Gastroesophageal sphincter (tissue), 4 donors: ENCODE data around the gene QSOX1. TPM values are rescaled to one million over a fixed set of nuclear protein-coding genes. Genes with fewer than 3 reads are reported as not detected.

Source experiments
- ATAC-seq: fragments of 150-250 bp; one replicate; pipeline ENCODE4 v1.9.1; 2016; ENCODE audit warnings: mild to moderate bottlenecking, moderate library complexity
- H3K27ac ChIP-seq, 4 donors: fragments of 200-600 bp; sonication (generic) in 3 of 4; 1 replicate in 3 of 4; 2 replicates in 1 of 4; pipeline ENCODE4 v1.5.1; 2016 to 2019
- H3K27me3 ChIP-seq: fragments of 200-600 bp; sonication (generic); one replicate; pipeline ENCODE4 v1.5.1; 2019
- H3K36me3 ChIP-seq, 2 donors: fragments of 200-600 bp; sonication (generic); one replicate each; pipeline ENCODE4 v1.5.1; 2019; ENCODE audit warnings: control low read depth in 1 of 2
- H3K4me1 ChIP-seq, 3 donors: fragments of 200-600 bp; sonication (generic); 1 replicate in 2 of 3; 2 replicates in 1 of 3; pipeline ENCODE4 v1.5.1; 2016 to 2019; ENCODE audit warnings: control low read depth in 2 of 3
- H3K4me3 ChIP-seq, 2 donors: fragments of 200-600 bp; sonication (generic); one replicate each; pipeline ENCODE4 v1.5.1; 2019; ENCODE audit warnings: mild to moderate bottlenecking in 1 of 2, moderate library complexity in 1 of 2
- H3K9me3 ChIP-seq, 3 donors: fragments of 200-600 bp; sonication (generic); one replicate each; pipeline ENCODE4 v1.5.1; 2017 to 2019; ENCODE audit warnings: control low read depth in 2 of 3
- EP300 ChIP-seq: sonication (generic); formaldehyde crosslinking; IDR thresholded peaks from one replicate; pipeline ENCODE4 v1.6.1; 2017; ENCODE audit warnings: antibody characterized with exemption, mild to moderate bottlenecking
- POLR2A ChIP-seq, 2 donors: fragments of 450-650 bp; IDR thresholded peaks; one replicate each; pipeline ENCODE4 v1.6.1; 2017; ENCODE audit warnings: antibody characterized with exemption in 2 of 2, mild to moderate bottlenecking in 2 of 2, moderate library complexity in 1 of 2
- POLR2AphosphoS5 ChIP-seq: sonication (generic); formaldehyde crosslinking; IDR thresholded peaks from one replicate; pipeline ENCODE4 v1.6.1; 2017; ENCODE audit warnings: antibody characterized with exemption
- WGBS, 2 donors: methylation state at CpG; one replicate each; pipeline ENCODE4 v1.1.5; 2018; ENCODE audit warnings: low coverage in 1 of 2; 5-methylcytosine and 5-hydroxymethylcytosine counted together
- total RNA-seq, 4 donors: library from RNA; depleted of rRNA; stranded (reverse); fragments of >200 nt; gene quantifications; one replicate each; pipeline ENCODE4 v1.1.0, GENCODE V29; 2016
- TF ChIP-seq, protein P1 (sequence below), 4 experiments: fragments of 200-600 bp in 2 of 4; fragments of 450-650 bp in 2 of 4; sonication (generic) in 1 of 4; IDR thresholded peaks; one replicate each; pipeline ENCODE4 v1.5.1; 2017 to 2019; ENCODE audit warnings: antibody characterized with exemption in 4 of 4, mild to moderate bottlenecking in 2 of 4, moderate library complexity in 2 of 4

The QSOX1 gene
- total RNA-seq, 4 donors from 2014 or later, result 71.5 to 132 (median 106) TPM

DNA sequence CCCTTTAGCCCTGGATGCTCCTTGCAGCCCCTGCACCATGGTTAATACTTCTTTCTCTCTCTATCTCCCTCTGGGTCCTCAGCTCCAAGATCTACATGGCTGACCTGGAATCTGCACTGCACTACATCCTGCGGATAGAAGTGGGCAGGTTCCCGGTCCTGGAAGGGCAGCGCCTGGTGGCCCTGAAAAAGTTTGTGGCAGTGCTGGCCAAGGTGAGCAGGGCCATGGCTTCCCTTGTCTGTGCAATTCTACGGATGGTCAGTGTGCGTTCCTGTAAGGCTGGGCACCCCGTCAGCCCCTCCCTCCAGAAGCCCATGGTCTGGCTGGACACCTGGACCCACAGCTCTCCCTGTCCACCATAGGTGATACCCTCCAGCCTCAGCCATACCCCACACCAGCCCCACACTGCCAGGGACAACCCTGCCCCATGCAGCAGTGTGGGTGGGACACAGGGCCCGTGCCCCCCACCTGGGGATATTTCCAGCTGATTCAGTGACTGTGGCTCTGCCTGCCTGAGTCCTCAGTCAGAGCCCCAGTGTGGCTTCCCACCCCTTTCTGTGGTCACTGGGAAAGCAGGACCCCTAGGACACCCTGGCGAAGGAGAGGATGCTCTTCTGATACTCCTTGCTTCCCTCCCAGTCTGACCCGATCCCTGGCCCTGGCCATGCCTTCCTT, 31.4 kb downstream of the QSOX1 start:
- TF ChIP-seq POLR2AphosphoS5 (no peak), EP300 (no peak), POLR2A (IDR thresholded peaks at IDR 0.05) (no peak)
- TF ChIP-seq, protein P1, sequence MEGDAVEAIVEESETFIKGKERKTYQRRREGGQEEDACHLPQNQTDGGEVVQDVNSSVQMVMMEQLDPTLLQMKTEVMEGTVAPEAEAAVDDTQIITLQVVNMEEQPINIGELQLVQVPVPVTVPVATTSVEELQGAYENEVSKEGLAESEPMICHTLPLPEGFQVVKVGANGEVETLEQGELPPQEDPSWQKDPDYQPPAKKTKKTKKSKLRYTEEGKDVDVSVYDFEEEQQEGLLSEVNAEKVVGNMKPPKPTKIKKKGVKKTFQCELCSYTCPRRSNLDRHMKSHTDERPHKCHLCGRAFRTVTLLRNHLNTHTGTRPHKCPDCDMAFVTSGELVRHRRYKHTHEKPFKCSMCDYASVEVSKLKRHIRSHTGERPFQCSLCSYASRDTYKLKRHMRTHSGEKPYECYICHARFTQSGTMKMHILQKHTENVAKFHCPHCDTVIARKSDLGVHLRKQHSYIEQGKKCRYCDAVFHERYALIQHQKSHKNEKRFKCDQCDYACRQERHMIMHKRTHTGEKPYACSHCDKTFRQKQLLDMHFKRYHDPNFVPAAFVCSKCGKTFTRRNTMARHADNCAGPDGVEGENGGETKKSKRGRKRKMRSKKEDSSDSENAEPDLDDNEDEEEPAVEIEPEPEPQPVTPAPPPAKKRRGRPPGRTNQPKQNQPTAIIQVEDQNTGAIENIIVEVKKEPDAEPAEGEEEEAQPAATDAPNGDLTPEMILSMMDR (IDR thresholded peaks at IDR 0.05), result no peak
- peaks cover 0 to 99% of the 10 kb centered on the region in 2 donors for H3K36me3 ChIP-seq
- ATAC-seq, result no peak
- no peaks in the 10 kb centered on the region for H3K4me1 ChIP-seq
- no peaks in the 10 kb centered on the region for H3K27me3 ChIP-seq
- no peak overlapping the region for H3K27ac ChIP-seq
- H3K9me3 ChIP-seq, result no peaks in the 10 kb centered on the region
- WGBS, 2 donors, result 93 to 94% methylated on average over 3 of the region's 9 CpGs
- H3K4me3 ChIP-seq, result no peak overlapping the region

DNA sequence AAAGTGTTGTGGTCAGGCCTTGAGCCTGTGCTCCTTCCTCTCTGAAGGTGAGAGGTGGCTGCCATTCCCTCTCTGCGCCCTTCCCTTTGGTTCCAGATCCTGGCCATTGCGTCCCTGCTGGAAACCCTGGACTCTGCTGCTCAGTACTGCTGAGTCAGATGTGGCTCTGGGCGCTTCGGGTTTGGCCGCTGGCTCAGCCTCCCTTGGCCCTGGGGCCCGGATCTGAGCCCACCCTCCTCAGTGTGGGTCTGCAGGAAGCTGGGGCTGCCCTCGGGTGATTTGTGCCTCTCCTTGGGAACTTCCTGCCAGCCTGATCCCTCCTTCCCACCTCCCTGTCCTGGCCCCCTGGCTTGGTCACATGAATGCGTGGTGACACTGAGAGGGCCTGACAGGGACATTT, 32.2 kb downstream of the QSOX1 start:
- H3K27ac ChIP-seq, result no peak overlapping the region
- H3K4me1 ChIP-seq, result no peaks in the 10 kb centered on the region
- TF ChIP-seq, protein P1 (IDR thresholded peaks at IDR 0.05), result no peak
- TF ChIP-seq EP300, result no peak
- no peak for TF ChIP-seq POLR2AphosphoS5
- no peak for TF ChIP-seq POLR2A (IDR thresholded peaks at IDR 0.05)
- ATAC-seq, result no peak
- 0 to 100% methylated on average over 2 of the region's 8 CpGs for WGBS, 2 donors
- no peaks in the 10 kb centered on the region for H3K9me3 ChIP-seq
- no peak overlapping the region for H3K4me3 ChIP-seq
- H3K36me3 ChIP-seq, result peaks cover 0 to 100% of the 10 kb centered on the region in 2 donors
- H3K27me3 ChIP-seq, result no peaks in the 10 kb centered on the region

GRCh38 chr1:180187626-180188025, 33.0 kb downstream of the QSOX1 start:
- ATAC-seq, result no peak
- H3K27me3 ChIP-seq, result no peaks in the 10 kb centered on the region
- WGBS, 2 donors, result 94% methylated on average over 2 of the region's 5 CpGs; no CpG with 5 or more reads in 1 of the 2 donors
- no peak overlapping the region for H3K4me3 ChIP-seq
- no peak overlapping the region for H3K27ac ChIP-seq
- H3K4me1 ChIP-seq, result no peaks in the 10 kb centered on the region
- TF ChIP-seq POLR2AphosphoS5, result no peak
- TF ChIP-seq, protein P1 (IDR thresholded peaks at IDR 0.05), result no peak
- no peak for TF ChIP-seq POLR2A (IDR thresholded peaks at IDR 0.05)
- no peak for TF ChIP-seq EP300
- no peaks in the 10 kb centered on the region for H3K9me3 ChIP-seq
- H3K36me3 ChIP-seq, result peaks cover 0 to 100% of the 10 kb centered on the region in 2 donors

GRCh38 chr1:180188091-180188506, 33.4 kb downstream of the QSOX1 start:
- Histone ChIP-seq H3K27ac (no peak overlapping the region), H3K4me3 (no peak overlapping the region), H3K9me3 (no peaks in the 10 kb centered on the region), H3K4me1 (no peaks in the 10 kb centered on the region), H3K27me3 (no peaks in the 10 kb centered on the region), H3K36me3 (peaks cover 0 to 100% of the 10 kb centered on the region in 2 donors)
- TF ChIP-seq, protein P1 (IDR thresholded peaks at IDR 0.05), result peak in 3 of 4 experiments; percentile 31 to 60 (median 49)
- no peak for TF ChIP-seq POLR2AphosphoS5
- TF ChIP-seq EP300, result no peak
- WGBS, 2 donors, result 67% methylated on average over 1 of the region's 8 CpGs; no CpG with 5 or more reads in 1 of the 2 donors
- peak; percentile 37 for ATAC-seq

DNA sequence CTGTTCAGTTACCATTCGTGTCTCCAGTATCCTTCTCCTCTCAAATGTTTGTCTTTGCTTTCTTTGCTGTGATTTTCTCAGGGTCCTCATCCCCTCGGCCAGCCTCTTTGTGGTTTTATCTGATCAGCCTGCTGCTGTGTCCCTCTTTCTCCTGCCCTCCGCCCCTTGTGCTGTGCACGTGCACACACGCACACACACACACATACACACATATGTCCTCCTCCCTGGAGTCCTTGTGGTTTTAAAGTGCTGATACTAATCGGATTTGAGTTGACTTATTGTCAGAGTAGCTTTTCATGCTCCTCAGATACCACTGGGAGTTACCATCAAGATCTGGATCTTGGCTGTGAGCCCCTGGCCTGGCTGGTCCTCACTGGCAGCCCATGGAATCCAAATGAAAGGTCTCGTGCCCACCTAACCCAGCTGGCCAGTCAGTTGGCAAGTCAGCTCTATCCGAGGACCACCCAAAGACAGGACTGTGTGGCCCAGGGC, 34.1 kb downstream of the QSOX1 start:
- H3K27me3 ChIP-seq, result no peaks in the 10 kb centered on the region

More for the DNA sequence above, 34.1 kb downstream of the QSOX1 start:
- 79 to 89% methylated on average over 5 to 6 of the region's 8 CpGs for WGBS, 2 donors
- peaks cover 0 to 100% of the 10 kb centered on the region in 2 donors for H3K36me3 ChIP-seq
- H3K4me3 ChIP-seq, result no peak overlapping the region
- no peaks in the 10 kb centered on the region for H3K4me1 ChIP-seq
- H3K9me3 ChIP-seq, result no peaks in the 10 kb centered on the region
- no peak overlapping the region for H3K27ac ChIP-seq
- no peak for ATAC-seq
- TF ChIP-seq POLR2A (IDR thresholded peaks at IDR 0.05), result no peak
- TF ChIP-seq, protein P1 (IDR thresholded peaks at IDR 0.05), result no peak
- no peak for TF ChIP-seq POLR2AphosphoS5
